ENCODE measurements around the gene RBM20. TPM values are rescaled to one million over a fixed set of nuclear protein-coding genes. Genes with fewer than 3 reads are reported as not detected.

Gene RBM20
- total RNA-seq, 2 experiments from 2014 or later, result 0.06 to 0.17 TPM

DNA sequence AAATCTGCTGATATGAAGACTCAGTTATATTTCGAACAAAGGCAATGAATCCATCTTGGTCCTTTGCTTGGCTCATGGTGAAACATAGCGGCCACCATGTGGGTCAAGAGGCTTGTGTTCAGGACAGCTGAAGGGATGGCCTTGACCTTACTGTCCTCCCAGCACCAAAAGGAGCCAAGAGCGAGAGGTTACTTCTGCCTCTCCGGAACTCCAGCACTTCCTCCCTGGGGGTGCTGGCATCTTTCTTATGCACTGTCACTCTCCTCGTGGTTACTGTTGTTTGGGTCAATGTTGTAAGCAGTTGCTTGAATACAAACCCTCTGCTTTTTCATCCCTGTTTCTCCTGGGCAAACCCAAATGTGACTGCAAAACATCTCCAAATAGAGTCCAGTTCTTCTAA lies 100.6 kb downstream of the RBM20 start:
- peaks cover 41% of the 10 kb centered on the region for H3K4me1 Mint-ChIP-seq
- no peaks in the 10 kb centered on the region for H3K27me3 Mint-ChIP-seq
- ATAC-seq (ENCODE audit: low read depth), result no peak
- POLR2A ChIA-PET, result no interaction called here
- no peak overlapping the region for H3K4me3 Mint-ChIP-seq
- H3K36me3 Mint-ChIP-seq, result peaks cover 12% of the 10 kb centered on the region
- DNase-seq, result no peak
- H3K9me3 Mint-ChIP-seq, result peaks cover 9% of the 10 kb centered on the region
- H3K27ac Mint-ChIP-seq, result no peak overlapping the region

DNA sequence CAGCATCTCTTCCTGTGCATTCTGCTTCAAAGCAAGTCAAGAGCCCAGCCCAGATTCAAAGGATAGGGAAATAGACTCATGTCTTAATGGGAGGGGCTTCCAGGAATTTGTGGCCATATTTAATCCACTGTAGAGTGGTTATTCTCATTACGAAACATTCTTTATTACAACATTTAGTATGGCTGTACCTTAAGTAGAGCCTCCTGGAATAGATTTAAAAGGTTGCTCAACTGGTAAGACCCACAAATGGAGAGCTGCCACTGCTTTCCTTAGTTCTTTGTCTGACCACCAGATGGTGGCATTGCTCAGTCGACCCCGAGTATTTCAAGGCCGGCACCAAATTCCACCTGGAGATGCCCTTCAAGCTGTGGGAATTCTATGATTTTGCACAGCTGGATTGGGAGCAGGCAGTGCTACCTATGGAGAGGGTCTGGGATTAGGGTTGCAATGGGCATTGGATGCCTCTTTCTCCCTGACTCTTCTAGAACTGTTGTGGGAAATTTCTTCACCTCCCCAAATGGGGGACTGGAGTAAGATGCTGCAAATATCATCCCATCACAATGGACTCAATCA lies 102.2 kb downstream of the RBM20 start:
- POLR2A ChIA-PET, result no interaction called here
- Mint-ChIP-seq H3K4me3 (no peak overlapping the region), H3K36me3 (peaks cover 12% of the 10 kb centered on the region), H3K9me3 (peaks cover 11% of the 10 kb centered on the region), H3K27ac (no peak overlapping the region), H3K27me3 (no peaks in the 10 kb centered on the region), H3K4me1 (peaks cover 46% of the 10 kb centered on the region)
- peak; percentile 42 for DNase-seq
- peak; percentile 28 for ATAC-seq (ENCODE audit: low read depth)

DNA sequence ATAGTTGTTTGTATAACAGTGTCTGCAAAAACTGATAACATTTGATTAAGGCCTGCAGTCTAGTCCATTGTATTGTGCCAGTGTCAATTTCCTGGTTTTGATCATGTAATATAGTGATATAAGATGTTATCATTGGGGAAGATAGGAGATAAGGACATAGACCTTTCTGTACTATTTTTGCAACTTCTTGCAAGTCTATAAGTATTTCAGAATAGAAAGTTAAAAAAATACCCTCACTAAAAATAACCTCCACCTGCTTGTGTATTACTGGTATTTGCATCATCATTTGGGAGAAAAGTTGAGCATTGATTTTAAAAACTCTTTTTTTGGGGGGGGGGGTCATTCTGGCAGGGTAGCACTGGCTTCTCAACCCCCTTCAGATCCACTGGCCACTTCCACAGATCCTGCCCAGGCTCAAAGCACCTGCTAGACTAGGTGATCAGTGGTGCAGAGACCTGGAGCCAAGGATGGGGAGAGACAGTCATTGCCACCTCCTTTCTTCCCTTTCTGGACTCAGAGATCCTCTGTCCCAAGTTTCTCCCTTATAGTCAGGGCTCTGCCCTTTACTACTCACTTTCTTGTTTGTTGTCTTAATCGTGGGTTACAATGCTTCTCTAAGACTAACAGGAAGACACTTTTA lies 103.0 kb downstream of the RBM20 start:
- Mint-ChIP-seq H3K4me3 (peak overlapping the region; percentile 44), H3K27ac (peak overlapping the region; percentile 69), H3K27me3 (no peaks in the 10 kb centered on the region), H3K9me3 (peaks cover 11% of the 10 kb centered on the region), H3K4me1 (peaks cover 44% of the 10 kb centered on the region), H3K36me3 (peaks cover 12% of the 10 kb centered on the region)
- no peak for DNase-seq
- POLR2A ChIA-PET, result no interaction called here
- ATAC-seq (ENCODE audit: low read depth), result no peak

DNA sequence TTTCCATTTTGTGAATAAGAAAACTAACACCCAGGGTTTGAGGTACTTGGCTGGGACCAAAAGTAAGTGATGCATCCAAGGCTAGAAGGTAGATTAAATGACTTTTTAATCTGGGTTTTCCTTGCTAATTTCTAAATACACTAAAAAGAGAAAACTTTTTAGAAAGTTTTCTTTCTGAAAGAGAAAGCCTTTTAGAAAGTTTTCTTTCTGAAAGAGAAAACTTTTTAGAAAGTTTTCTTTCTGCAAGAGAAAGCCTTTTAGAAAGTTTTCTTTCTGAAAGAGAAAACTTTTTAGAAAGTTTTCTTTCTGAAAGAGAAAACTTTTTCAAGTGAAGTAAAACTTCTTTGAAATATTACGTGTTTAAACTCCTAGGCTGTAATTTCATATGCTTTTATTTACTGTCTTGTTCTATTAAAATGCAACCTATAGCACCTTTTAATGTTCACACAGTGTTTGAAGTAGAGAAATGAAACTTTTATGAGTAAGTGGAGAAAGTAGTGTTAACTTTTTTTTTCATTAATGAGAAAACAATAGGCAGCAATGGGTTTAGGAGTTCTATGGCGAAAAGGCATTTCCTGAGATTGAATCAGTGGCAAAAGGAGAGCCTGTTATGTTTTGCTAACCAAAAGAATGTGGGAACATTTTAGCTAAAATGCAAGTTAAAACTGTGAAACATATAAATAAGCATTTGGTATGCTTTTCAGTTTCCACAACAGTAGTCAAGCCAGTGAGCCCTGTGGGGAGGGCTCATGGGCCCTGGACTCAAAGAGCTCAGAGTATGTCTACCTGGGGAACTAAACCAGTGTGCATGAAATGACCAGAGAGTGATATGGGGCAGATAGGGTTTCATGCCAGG lies 103.7 kb downstream of the RBM20 start:
- no peak for DNase-seq
- H3K36me3 Mint-ChIP-seq, result peaks cover 12% of the 10 kb centered on the region
- POLR2A ChIA-PET, result interaction anchor here (0.9 to 1.0 kb wide), 2 partner anchors 55 to 132 kb away, joined by 3 read pairs; no protein-coding TSS in a partner anchor
- no peak for ATAC-seq (ENCODE audit: low read depth)
- H3K4me1 Mint-ChIP-seq, result peaks cover 41% of the 10 kb centered on the region
- H3K9me3 Mint-ChIP-seq, result peaks cover 11% of the 10 kb centered on the region
- H3K27me3 Mint-ChIP-seq, result no peaks in the 10 kb centered on the region
- H3K27ac Mint-ChIP-seq, result peak overlapping the region; percentile 70
- peak overlapping the region; percentile 50 for H3K4me3 Mint-ChIP-seq

DNA sequence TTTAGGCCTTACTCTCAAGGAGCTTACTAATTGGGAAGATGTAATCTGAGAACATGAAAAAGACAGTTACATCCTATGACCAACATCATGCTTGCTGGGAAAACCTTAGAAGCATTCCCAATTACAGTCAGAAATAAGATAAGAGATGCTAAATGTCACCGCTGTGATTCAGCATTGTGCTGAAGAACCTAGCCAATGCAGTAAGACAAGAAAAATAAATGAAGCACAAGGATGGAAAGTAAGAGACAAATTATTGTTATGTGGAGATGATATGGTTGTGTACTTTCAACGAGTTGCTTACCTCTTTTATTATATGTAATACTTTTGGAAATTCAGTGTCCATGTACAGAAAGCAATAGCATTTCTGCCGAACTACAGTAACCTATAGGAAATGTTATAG lies 104.8 kb downstream of the RBM20 start:
- POLR2A ChIA-PET, result interaction anchor here (0.9 kb wide), 1 partner anchor 131 kb away, joined by 3 read pairs; no protein-coding TSS in a partner anchor
- peaks cover 11% of the 10 kb centered on the region for H3K9me3 Mint-ChIP-seq
- no peak for DNase-seq
- no peaks in the 10 kb centered on the region for H3K27me3 Mint-ChIP-seq
- H3K36me3 Mint-ChIP-seq, result peaks cover 12% of the 10 kb centered on the region
- no peak overlapping the region for H3K27ac Mint-ChIP-seq
- no peak overlapping the region for H3K4me3 Mint-ChIP-seq
- no peak for ATAC-seq (ENCODE audit: low read depth)
- peaks cover 44% of the 10 kb centered on the region for H3K4me1 Mint-ChIP-seq

DNA sequence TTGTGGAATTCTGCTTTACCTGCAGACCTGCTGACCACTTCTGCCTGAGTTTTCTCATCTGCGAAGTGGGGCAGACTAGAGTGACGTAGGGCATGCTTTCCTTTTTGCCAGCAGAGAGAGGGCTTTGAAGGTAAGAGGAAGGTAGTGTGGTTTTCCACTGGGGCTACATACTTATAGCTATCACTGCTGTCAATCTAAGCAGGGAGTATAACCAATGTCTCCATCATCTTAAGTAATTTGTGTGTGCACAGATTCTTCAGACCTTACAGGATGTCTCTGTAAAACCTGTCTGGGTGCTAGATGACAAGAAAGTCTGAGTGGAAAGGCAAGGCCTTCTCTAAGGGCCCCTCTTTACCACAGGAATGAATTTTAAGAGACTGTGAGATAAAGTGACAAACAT lies 106.8 kb downstream of the RBM20 start:
- Mint-ChIP-seq H3K27me3 (no peaks in the 10 kb centered on the region), H3K4me1 (peaks cover 47% of the 10 kb centered on the region), H3K9me3 (peaks cover 15% of the 10 kb centered on the region), H3K4me3 (no peak overlapping the region), H3K27ac (peak overlapping the region; percentile 23), H3K36me3 (peaks cover 19% of the 10 kb centered on the region)
- POLR2A ChIA-PET, result interaction anchor here (0.9 kb wide), 1 partner anchor 23 kb away, joined by 3 read pairs; no protein-coding TSS in a partner anchor
- peak; percentile 79 for ATAC-seq (ENCODE audit: low read depth)
- no peak for DNase-seq

DNA sequence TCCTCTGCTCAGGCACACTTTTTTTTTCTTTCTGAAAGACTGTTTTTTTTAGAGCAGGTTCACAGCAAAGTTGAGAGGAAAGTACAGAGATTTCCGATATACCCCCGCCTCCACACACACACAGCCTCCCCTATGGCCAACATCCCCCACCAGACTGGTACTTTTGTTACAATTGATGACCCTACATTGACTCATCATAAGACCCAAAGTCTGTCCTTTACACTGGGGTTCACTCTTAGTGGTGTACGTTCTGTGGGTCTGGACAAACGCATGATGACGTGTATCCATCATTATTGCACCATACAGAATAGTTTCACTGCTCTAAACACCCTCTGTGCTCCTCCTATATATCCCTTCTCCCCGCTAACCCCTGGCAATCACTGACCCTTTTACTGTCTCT lies 107.7 kb downstream of the RBM20 start:
- peaks cover 19% of the 10 kb centered on the region for H3K36me3 Mint-ChIP-seq
- H3K9me3 Mint-ChIP-seq, result peaks cover 15% of the 10 kb centered on the region
- POLR2A ChIA-PET, result no interaction called here
- no peaks in the 10 kb centered on the region for H3K27me3 Mint-ChIP-seq
- no peak overlapping the region for H3K4me3 Mint-ChIP-seq
- no peak for ATAC-seq (ENCODE audit: low read depth)
- H3K27ac Mint-ChIP-seq, result peak overlapping the region; percentile 8
- no peak for DNase-seq
- peaks cover 43% of the 10 kb centered on the region for H3K4me1 Mint-ChIP-seq

DNA sequence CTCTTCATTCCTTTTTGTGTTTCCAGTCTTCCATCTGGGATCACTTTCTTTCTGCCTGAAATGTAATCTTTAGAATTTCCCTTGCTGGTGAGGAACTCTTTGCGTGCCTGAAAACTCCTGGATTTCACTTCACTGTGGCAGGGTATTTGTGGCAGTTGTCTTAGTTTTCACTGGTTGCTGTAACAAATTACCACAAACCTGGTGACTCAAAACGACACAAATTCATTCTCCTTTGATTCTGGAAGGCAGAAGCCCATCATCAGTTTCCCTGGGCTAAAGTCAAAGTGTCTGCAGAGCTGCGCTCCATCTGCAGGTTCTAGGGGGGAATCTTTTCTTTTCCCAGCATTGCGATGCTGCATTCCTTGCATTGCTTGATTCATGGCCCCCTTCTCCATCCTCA lies 109.3 kb downstream of the RBM20 start:
- DNase-seq (no peak), ATAC-seq (ENCODE audit: low read depth) (no peak)
- Mint-ChIP-seq H3K4me1 (peaks cover 31% of the 10 kb centered on the region), H3K36me3 (peaks cover 17% of the 10 kb centered on the region), H3K4me3 (no peak overlapping the region), H3K9me3 (peaks cover 15% of the 10 kb centered on the region), H3K27me3 (no peaks in the 10 kb centered on the region), H3K27ac (no peak overlapping the region)
- POLR2A ChIA-PET, result no interaction called here

DNA sequence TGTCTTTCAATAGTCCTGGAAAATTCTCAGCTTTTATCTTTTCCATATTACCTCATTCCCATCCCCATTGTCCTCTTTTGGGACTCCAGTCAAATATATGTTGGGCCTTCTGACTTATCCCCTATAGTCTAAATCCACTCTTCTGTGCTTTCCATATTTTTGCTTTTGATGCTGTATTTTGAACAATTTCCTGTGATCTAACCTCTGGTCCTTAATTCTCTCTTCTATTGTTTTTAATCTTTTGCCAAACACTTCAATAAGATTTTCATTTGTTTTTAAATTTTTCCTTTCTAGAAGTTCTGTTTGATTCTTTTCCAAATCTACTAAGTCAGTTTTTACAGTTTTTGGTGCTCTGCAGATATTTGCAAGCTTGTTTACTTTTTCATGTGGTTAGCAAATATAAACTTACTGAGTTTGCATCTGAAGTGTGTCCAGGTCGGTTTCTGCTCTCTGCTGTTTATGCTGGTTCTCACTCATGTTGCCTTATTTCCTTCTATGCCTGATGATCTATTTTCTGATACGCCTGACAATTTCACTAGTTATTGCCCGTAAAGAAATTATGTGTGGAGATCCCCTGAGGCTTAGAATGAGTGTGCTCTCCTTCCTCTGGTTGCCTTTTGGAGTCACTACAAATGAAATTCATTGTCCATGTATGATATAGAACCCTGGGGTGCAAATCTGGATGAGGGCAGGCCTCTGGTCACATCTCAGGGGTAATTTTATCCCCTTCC lies 110.4 kb downstream of the RBM20 start:
- no peaks in the 10 kb centered on the region for H3K27me3 Mint-ChIP-seq
- H3K36me3 Mint-ChIP-seq, result peaks cover 9% of the 10 kb centered on the region
- no peak overlapping the region for H3K4me3 Mint-ChIP-seq
- no peak for ATAC-seq (ENCODE audit: low read depth)
- H3K27ac Mint-ChIP-seq, result no peak overlapping the region
- H3K4me1 Mint-ChIP-seq, result peaks cover 28% of the 10 kb centered on the region
- DNase-seq, result no peak
- H3K9me3 Mint-ChIP-seq, result peaks cover 8% of the 10 kb centered on the region
- POLR2A ChIA-PET, result no interaction called here

DNA sequence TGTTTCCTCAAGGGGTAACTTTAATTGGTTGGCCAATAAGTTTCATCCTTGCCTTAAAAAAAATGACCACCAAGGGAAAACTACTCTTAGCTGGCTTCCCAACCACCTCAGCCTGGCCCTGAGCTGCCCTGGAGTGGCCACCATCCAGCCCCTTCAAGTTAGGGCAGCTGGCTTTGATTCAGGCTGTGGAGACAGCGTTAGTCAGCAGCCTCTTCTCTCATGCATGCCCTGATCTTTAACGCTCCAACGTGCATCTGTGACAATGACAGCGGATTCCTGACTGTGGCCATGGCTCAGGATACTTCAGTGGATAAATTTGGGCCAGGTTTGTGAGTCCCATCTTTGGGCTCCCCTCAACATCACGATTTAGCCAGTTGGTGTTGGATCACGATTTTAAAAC lies 111.6 kb downstream of the RBM20 start:
- H3K4me1 Mint-ChIP-seq, result peaks cover 22% of the 10 kb centered on the region
- peaks cover 5% of the 10 kb centered on the region for H3K9me3 Mint-ChIP-seq
- DNase-seq (no peak), ATAC-seq (ENCODE audit: low read depth) (no peak)
- no peak overlapping the region for H3K4me3 Mint-ChIP-seq
- peaks cover 7% of the 10 kb centered on the region for H3K36me3 Mint-ChIP-seq
- H3K27ac Mint-ChIP-seq, result no peak overlapping the region
- POLR2A ChIA-PET, result no interaction called here
- H3K27me3 Mint-ChIP-seq, result no peaks in the 10 kb centered on the region

DNA sequence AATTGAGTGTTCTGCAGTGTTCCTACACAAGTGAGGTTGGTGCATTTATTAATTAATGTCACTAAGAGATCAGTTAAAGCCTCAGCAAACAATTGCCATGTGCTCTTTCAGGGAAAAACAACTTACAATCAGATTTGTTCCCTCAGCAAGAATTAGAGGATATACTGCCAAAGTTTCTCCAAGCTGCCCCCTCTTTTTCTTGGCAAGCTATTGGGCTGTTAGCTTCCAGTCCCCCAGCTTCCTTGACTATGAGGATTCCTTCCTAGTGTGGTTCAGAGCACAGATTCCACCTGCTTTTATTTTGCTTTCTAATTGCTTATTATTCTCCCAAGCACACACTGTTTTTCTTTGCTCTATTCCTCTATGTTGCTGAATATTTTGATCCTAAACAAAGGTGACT lies 112.7 kb downstream of the RBM20 start:
- no peak for ATAC-seq (ENCODE audit: low read depth)
- peaks cover 7% of the 10 kb centered on the region for H3K36me3 Mint-ChIP-seq
- no peak overlapping the region for H3K4me3 Mint-ChIP-seq
- no peaks in the 10 kb centered on the region for H3K27me3 Mint-ChIP-seq
- POLR2A ChIA-PET, result no interaction called here
- peaks cover 5% of the 10 kb centered on the region for H3K9me3 Mint-ChIP-seq
- peaks cover 13% of the 10 kb centered on the region for H3K4me1 Mint-ChIP-seq
- H3K27ac Mint-ChIP-seq, result no peak overlapping the region
- DNase-seq, result no peak

DNA sequence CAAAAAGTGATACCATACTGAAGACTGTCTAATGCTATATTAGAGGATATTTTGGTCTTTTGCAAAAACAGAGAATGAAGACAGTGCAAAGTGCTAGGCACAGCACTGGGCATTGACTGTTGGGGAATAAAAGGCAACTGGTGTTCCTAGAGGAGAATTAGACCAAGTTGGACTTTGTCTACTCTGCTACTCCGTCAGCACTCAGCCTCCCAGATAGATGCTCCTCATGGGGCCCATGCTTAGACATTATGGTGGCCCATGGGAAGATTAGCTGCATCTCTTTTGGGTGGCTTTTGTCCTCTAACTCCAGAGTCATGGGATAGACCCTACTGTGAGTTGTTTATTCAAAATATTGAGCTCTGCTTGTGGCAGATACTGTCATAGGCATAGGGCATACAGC lies 113.5 kb downstream of the RBM20 start:
- Mint-ChIP-seq H3K36me3 (peaks cover 7% of the 10 kb centered on the region), H3K27me3 (no peaks in the 10 kb centered on the region), H3K4me1 (peaks cover 10% of the 10 kb centered on the region), H3K4me3 (no peak overlapping the region), H3K27ac (no peak overlapping the region), H3K9me3 (peaks cover 5% of the 10 kb centered on the region)
- ATAC-seq (ENCODE audit: low read depth) (no peak), DNase-seq (no peak)
- POLR2A ChIA-PET, result interaction anchor here (1.0 kb wide), 1 partner anchor 23 kb away, joined by 4 read pairs; no protein-coding TSS in a partner anchor

DNA sequence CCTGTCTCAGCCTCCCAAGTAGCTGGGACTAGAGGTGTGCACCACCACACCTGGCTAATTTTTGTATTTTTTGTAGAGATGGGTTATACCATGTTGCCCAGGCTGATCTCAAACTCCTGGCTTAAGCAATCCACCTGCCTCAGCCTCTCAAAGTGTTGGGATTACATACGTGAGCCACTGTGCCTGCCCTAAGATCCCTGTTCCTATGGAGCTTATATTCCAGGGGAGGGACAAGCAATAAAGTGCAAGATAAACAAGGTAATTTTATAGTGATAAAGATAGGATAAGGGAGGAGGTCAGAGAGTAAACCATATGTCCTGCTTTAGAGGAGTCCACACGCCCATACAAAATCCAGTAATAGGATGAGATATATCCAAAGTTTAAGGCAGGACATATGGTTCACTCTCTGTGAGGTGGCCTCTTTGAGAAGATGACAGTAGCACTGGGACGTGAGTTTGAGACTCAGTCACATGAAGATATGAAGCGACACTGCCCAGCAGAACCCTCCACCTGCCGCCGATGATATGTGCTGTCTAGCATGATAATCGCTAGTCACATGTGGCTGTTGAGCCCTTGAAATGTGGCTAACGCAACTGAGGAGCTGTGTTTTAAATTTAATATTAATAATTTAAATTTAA lies 114.1 kb downstream of the RBM20 start:
- ATAC-seq (ENCODE audit: low read depth) (no peak), DNase-seq (no peak)
- no peaks in the 10 kb centered on the region for H3K27me3 Mint-ChIP-seq
- H3K36me3 Mint-ChIP-seq, result peaks cover 7% of the 10 kb centered on the region
- H3K9me3 Mint-ChIP-seq, result peaks cover 5% of the 10 kb centered on the region
- H3K27ac Mint-ChIP-seq, result no peak overlapping the region
- H3K4me1 Mint-ChIP-seq, result peaks cover 11% of the 10 kb centered on the region
- POLR2A ChIA-PET, result interaction anchor here (1.0 kb wide), 1 partner anchor 22 kb away, joined by 4 read pairs; no protein-coding TSS in a partner anchor
- no peak overlapping the region for H3K4me3 Mint-ChIP-seq
